ENCODE results near the gene INS. TPM values are rescaled to one million over a fixed set of nuclear protein-coding genes. Genes with fewer than 3 reads are reported as not detected.

Gene INS
- total RNA-seq, 1 experiment from 2014 or later = not detected

- Histone ChIP-seq H3K27ac (ENCODE audit: insufficient read length, low read depth, low read length) (no peak overlapping the region), H4K20me1 (ENCODE audit: control insufficient read depth, insufficient read depth, insufficient read length) (no peaks in the 10 kb centered on the region), H2BK15ac (ENCODE audit: low read depth, low read length) (no peak overlapping the region), H3K9ac (ENCODE audit: extremely low read depth, insufficient read length, low read length) (no peak overlapping the region), H3K18ac (ENCODE audit: insufficient read length, low read depth, low read length) (no peak overlapping the region), H3K79me1 (ENCODE audit: insufficient read depth, low read depth, low read length, poor library complexity, severe bottlenecking) (no peaks in the 10 kb centered on the region), H2AFZ (ENCODE audit: low read length) (no peak overlapping the region), H3K27me3 (ENCODE audit: insufficient read depth, low read length) (no peaks in the 10 kb centered on the region), H3K4ac (ENCODE audit: low read depth, low read length) (no peak overlapping the region), H3K4me2 (ENCODE audit: insufficient read depth, insufficient read length, low read length) (no peak overlapping the region), H4K8ac (replicated peaks; ENCODE audit: insufficient read length, low read depth, low read length) (no peak overlapping the region), H2BK12ac (ENCODE audit: insufficient read length, low read depth, low read length) (no peak overlapping the region), H3T11ph (ENCODE audit: low read length) (no peak overlapping the region), H3K4me1 (ENCODE audit: insufficient read depth, low read length) (no peaks in the 10 kb centered on the region), H3K79me2 (ENCODE audit: insufficient read depth, low read length) (no peaks in the 10 kb centered on the region), H3K23me2 (ENCODE audit: insufficient read length, low read depth, low read length, poor library complexity, severe bottlenecking) (peaks cover 3% of the 10 kb centered on the region), H3K23ac (ENCODE audit: insufficient read length, low read depth, low read length) (no peak overlapping the region), H2AK5ac (ENCODE audit: insufficient read length, low read length) (no peak overlapping the region), H2BK120ac (ENCODE audit: low read depth, low read length, poor library complexity, severe bottlenecking) (no peak overlapping the region), H3K56ac (ENCODE audit: insufficient read length, low read depth, low read length) (no peak overlapping the region), H3K9me3 (ENCODE audit: control insufficient read depth, low read depth, low read length) (no peaks in the 10 kb centered on the region), H2BK20ac (ENCODE audit: low read depth, low read length, poor library complexity, severe bottlenecking) (no peak overlapping the region), H4K91ac (ENCODE audit: insufficient read length, low read depth, low read length) (no peak overlapping the region), H3K14ac (ENCODE audit: insufficient read depth, low read length) (no peak overlapping the region), H4K5ac (ENCODE audit: insufficient read length, low read depth, low read length) (no peak overlapping the region), H2BK5ac (ENCODE audit: insufficient read length, low read length) (no peak overlapping the region)
- no peak overlapping the region for H3K27ac Mint-ChIP-seq
- peaks cover 0 to 5% of the 10 kb centered on the region in 2 experiments; a peak in 1 of 4 replicates for H3K4me1 Mint-ChIP-seq
- no peak for DNase-seq
- no peaks in the 10 kb centered on the region for H3K36me3 Mint-ChIP-seq (ENCODE audit: insufficient read depth in 1 of 3, low read depth in 3 of 3)
- no peaks in the 10 kb centered on the region for H3K9me3 Mint-ChIP-seq
- H3K27me3 Mint-ChIP-seq (ENCODE audit: low read depth) = peaks cover 18% of the 10 kb centered on the region
- WGBS (ENCODE audit: extremely low coverage, insufficient read length, low lambda C conversion rate) = no CpG with 5 or more reads among the region's 45 CpGs
- H3K4me3 Mint-ChIP-seq = no peak overlapping the region
- TF ChIP-seq CTCF (conservative IDR thresholded peaks at IDR 0.05) = no peak
Measured at GRCh38 chr11:2169626-2170570, 8.9 kb upstream of the INS start.

Measured in H9 (cell line).